ENCODE measurements around the gene TMEM94. TPM values are rescaled to one million over a fixed set of nuclear protein-coding genes. Genes with fewer than 3 reads are reported as not detected.

Gene TMEM94
- total and polyA plus RNA-seq, 2 of the 8 experiments (the other 6 are each of a cell fraction or from before 2014, with no cell fraction given), result 54.8 to 69.9 TPM

GRCh38 chr17:75511270-75511609 lies 54.8 kb downstream of the TMEM94 start:
- Histone ChIP-seq H3K27me3 (replicated peaks in 1 of 4; ENCODE audit: control insufficient read depth in 3 of 4, extremely low read depth in 1 of 4, insufficient read depth in 3 of 4, low read length in 3 of 4) (no peaks in the 10 kb centered on the region), H2AK5ac (ENCODE audit: low read depth, low read length) (no peak overlapping the region), H3K23me2 (ENCODE audit: low read depth, low read length) (peaks cover 12% of the 10 kb centered on the region), H3K4me3 (ENCODE audit: extremely low read depth in 1 of 4, insufficient read depth in 2 of 4, low read depth in 3 of 4, low read length in 4 of 4) (no peak overlapping the region), H3K4me1 (replicated peaks in 1 of 4; ENCODE audit: control insufficient read depth in 3 of 4, insufficient read depth in 4 of 4, low read length in 3 of 4) (peaks cover 0 to 11% (median 3%) of the 10 kb centered on the region in 4 experiments; a peak in 4 of 7 replicates), H3K36me3 (ENCODE audit: control insufficient read depth in 2 of 4, insufficient read depth in 4 of 4, low read length in 3 of 4) (peaks cover 0 to 8% (median 3%) of the 10 kb centered on the region in 4 experiments; a peak in 2 of 8 replicates), H3K79me2 (ENCODE audit: control insufficient read depth in 1 of 2, insufficient read depth in 2 of 2, low read length in 2 of 2) (peaks cover 0 to 16% of the 10 kb centered on the region in 2 experiments; a peak in 1 of 4 replicates), H2AFZ (ENCODE audit: low read length) (no peak overlapping the region), H4K5ac (ENCODE audit: insufficient read length, low read depth, low read length) (no peak overlapping the region), H4K20me1 (replicated peaks in 1 of 2; ENCODE audit: control insufficient read depth in 1 of 2, insufficient read depth in 2 of 2, low read length in 2 of 2) (peaks cover 2 to 31% of the 10 kb centered on the region in 2 experiments), H2BK15ac (ENCODE audit: low read length) (no peak overlapping the region), H3K9me3 (ENCODE audit: insufficient read depth in 2 of 2, low read depth in 1 of 2, low read length in 1 of 2) (no peaks in the 10 kb centered on the region), H3K79me1 (ENCODE audit: low read depth, low read length) (peaks cover 3% of the 10 kb centered on the region), H4K8ac (ENCODE audit: extremely low read depth, insufficient read depth, low read length) (no peak overlapping the region), H3K23ac (ENCODE audit: insufficient read length) (no peak overlapping the region), H2BK12ac (ENCODE audit: low read depth, low read length) (no peak overlapping the region), H3K9ac (replicated peaks in 1 of 4; ENCODE audit: extremely low read depth in 1 of 4, low read depth in 3 of 4, low read length in 3 of 4) (no peak overlapping the region), H2BK5ac (ENCODE audit: low read depth, low read length) (no peak overlapping the region), H3K18ac (ENCODE audit: extremely low read depth, low read length) (no peak overlapping the region), H3K14ac (ENCODE audit: insufficient read length) (no peak overlapping the region), H2BK120ac (replicated peaks; ENCODE audit: low read depth, low read length) (no peak overlapping the region), H3K4me2 (ENCODE audit: insufficient read depth in 1 of 2, low read depth in 2 of 2, low read length in 2 of 2) (no peak overlapping the region), H3K27ac (ENCODE audit: low read depth, low read length) (no peak overlapping the region), H3K4ac (replicated peaks; ENCODE audit: insufficient read length, low read depth, low read length) (no peak overlapping the region), H3K56ac (replicated peaks; ENCODE audit: insufficient read length, low read depth, low read length) (no peak overlapping the region), H4K91ac (replicated peaks; ENCODE audit: insufficient read length, low read length) (no peak overlapping the region), H2BK20ac (ENCODE audit: low read length) (no peak overlapping the region)
- CTCF ChIA-PET (ENCODE audit: partially characterized antibody), result interaction anchor here (1.5 to 3.9 kb wide), 3 partner anchors 7 to 87 kb away, joined by 3 to 31 read pairs (median 5); no protein-coding TSS in a partner anchor
- FAIRE-seq (no peak), DNase-seq (ENCODE audit: low read depth in 1 of 2, low spot score in 2 of 2) (no peak)
- 97% methylated on average over 4 of the region's 4 CpGs; no CpG with 5 or more reads in 1 of the 2 experiments for WGBS, 2 experiments (ENCODE audit: extremely low coverage in 1 of 2, insufficient coverage in 1 of 2, insufficient read length in 1 of 2, insufficient replicate concordance in 2 of 2, low coverage in 1 of 2, low lambda C conversion rate in 2 of 2, missing lambda C conversion rate in 1 of 2)
- POLR2A ChIA-PET (ENCODE audit: partially characterized antibody), result interaction anchor here (0.6 to 4.5 kb wide), 2 partner anchors 11 to 237 kb away, joined by 3 to 35 read pairs; no protein-coding TSS in a partner anchor

Measured in H1 (cell line).